Measurements from ENCODE around the gene DNAH2. TPM values are rescaled to one million over a fixed set of nuclear protein-coding genes. Genes with fewer than 3 reads are reported as not detected.
A peak's percentile ranks its signal among the peaks of the same experiment; 100 is the strongest.

Gene DNAH2
- total RNA-seq, 3 donors from 2014 or later, result 0.16 to 1.5 (median 0.98) TPM

DNA sequence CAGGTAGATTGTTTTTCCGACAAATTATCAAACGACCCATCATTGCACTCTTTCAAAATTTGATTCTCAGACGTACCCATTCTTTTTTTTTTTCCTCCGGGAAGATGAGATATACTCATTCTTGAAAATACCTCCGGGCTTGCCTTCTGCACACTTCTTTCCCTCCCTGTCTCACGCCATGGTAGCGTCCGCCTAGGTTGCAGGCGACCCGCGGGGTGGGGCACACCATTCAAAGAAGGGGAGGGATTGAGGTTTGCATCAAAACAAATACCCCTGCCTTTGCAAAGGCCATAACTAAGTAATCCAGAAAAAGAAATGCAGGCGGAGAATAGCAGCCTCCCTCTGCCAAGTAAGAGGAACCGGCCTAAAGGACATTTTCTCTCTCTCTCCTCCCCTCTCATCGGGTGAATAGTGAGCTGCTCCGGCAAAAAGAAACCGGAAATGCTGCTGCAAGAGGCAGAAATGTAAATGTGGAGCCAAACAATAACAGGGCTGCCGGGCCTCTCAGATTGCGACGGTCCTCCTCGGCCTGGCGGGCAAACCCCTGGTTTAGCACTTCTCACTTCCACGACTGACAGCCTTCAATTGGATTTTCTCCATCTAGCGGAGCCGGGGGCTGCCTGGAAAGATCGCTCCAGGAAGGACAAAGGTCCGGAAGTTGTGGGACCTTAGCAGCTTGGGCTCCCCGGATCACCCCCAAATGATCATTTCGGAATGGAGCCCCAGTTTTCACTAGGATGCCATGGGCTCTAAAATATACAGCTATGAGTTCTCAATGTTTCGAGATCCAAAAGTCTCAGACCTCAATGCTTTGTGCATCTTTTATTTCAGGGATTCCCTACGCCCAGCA is 31.1 kb upstream of the DNAH2 start:
- peaks cover 4 to 8% of the 10 kb centered on the region in 2 donors for H3K4me1 ChIP-seq
- peak; percentile 76 to 79 for DNase-seq (ENCODE audit: low spot score in 2 of 2)
- intact Hi-C loops (cut with DNase I; ENCODE audit: low total_unique reads), result no loop called here

DNA sequence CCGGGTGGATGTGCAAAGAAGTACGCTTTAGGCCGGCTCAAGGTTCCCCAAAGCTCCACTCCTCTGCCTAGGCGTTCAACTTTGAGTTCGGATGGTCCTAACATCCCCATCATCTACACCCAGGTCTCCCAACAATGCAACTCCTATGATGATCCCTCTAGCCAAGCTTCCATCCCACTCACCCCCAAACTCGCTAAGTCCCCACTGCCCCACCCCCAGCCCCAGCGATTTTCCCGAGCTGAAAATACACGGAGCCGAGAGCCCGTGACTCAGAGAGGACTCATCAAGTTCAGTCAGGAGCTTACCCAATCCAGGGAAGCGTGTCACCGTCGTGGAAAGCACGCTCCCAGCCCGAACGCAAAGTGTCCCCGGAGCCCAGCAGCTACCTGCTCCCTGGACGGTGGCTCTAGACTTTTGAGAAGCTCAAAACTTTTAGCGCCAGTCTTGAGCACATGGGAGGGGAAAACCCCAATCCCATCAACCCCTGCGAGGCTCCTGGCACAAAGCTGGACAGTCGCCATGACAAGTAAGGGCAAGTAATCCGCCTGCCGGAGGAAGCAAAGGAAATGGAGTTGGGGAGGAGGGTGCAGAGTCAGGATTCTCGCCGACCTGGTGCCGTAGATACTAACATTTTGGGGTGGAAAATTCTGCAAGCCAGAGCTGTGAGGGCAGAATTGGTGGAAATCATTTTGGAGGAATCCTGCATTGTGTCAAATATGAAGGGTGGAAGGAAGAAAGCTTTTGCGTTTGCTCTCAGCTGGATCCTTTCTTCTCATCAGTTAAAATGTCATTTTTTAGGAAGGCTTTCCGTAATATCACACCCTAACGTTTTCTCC is 30.3 kb upstream of the DNAH2 start, which contains the start of gene TP53:
TP53 (minus strand) TSS at position 419 of the 836 bp plus-strand sequence. CDS start 10,896 bp downstream, outside the sequence.
- Histone ChIP-seq H3K27ac (peak within 1 kb of the TSS; percentile 96 to 98), H3K9me3 (no peaks in the 10 kb centered on the region), H3K36me3 (no peaks in the 10 kb centered on the region), H3K27me3 (no peaks in the 10 kb centered on the region), H3K4me1 (peaks cover 4 to 8% of the 10 kb centered on the region in 2 donors), H3K4me3 (peak within 1 kb of the TSS; percentile 85 to 96 (median 95))
- intact Hi-C loops (cut with DNase I; ENCODE audit: low total_unique reads), result no loop called here
- TF ChIP-seq, protein P1, sequence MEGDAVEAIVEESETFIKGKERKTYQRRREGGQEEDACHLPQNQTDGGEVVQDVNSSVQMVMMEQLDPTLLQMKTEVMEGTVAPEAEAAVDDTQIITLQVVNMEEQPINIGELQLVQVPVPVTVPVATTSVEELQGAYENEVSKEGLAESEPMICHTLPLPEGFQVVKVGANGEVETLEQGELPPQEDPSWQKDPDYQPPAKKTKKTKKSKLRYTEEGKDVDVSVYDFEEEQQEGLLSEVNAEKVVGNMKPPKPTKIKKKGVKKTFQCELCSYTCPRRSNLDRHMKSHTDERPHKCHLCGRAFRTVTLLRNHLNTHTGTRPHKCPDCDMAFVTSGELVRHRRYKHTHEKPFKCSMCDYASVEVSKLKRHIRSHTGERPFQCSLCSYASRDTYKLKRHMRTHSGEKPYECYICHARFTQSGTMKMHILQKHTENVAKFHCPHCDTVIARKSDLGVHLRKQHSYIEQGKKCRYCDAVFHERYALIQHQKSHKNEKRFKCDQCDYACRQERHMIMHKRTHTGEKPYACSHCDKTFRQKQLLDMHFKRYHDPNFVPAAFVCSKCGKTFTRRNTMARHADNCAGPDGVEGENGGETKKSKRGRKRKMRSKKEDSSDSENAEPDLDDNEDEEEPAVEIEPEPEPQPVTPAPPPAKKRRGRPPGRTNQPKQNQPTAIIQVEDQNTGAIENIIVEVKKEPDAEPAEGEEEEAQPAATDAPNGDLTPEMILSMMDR (IDR thresholded peaks at IDR 0.05), result no peak
- TF ChIP-seq POLR2AphosphoS5 (IDR thresholded peaks at IDR 0.05) (peak; percentile 67 to 89 (median 89)), POLR2A (IDR thresholded peaks at IDR 0.05) (peak; percentile 65)
- peak; percentile 87 to 90 for DNase-seq (ENCODE audit: low spot score in 2 of 2)

More for the DNA sequence above, 31.1 kb upstream of the DNAH2 start:
- H3K4me3 ChIP-seq, result peak overlapping the region; percentile 85 to 96 (median 95)
- peak overlapping the region; percentile 96 to 98 for H3K27ac ChIP-seq
- no peaks in the 10 kb centered on the region for H3K36me3 ChIP-seq
- H3K27me3 ChIP-seq, result no peaks in the 10 kb centered on the region
- no peaks in the 10 kb centered on the region for H3K9me3 ChIP-seq
- TF ChIP-seq POLR2AphosphoS5 (IDR thresholded peaks at IDR 0.05) (peak in 2 of 3 donors; percentile 69 to 87), POLR2A (IDR thresholded peaks at IDR 0.05) (peak; percentile 79)
- TF ChIP-seq, protein P1 (IDR thresholded peaks at IDR 0.05), result peak in 2 of 3 donors; percentile 18 to 37

DNA sequence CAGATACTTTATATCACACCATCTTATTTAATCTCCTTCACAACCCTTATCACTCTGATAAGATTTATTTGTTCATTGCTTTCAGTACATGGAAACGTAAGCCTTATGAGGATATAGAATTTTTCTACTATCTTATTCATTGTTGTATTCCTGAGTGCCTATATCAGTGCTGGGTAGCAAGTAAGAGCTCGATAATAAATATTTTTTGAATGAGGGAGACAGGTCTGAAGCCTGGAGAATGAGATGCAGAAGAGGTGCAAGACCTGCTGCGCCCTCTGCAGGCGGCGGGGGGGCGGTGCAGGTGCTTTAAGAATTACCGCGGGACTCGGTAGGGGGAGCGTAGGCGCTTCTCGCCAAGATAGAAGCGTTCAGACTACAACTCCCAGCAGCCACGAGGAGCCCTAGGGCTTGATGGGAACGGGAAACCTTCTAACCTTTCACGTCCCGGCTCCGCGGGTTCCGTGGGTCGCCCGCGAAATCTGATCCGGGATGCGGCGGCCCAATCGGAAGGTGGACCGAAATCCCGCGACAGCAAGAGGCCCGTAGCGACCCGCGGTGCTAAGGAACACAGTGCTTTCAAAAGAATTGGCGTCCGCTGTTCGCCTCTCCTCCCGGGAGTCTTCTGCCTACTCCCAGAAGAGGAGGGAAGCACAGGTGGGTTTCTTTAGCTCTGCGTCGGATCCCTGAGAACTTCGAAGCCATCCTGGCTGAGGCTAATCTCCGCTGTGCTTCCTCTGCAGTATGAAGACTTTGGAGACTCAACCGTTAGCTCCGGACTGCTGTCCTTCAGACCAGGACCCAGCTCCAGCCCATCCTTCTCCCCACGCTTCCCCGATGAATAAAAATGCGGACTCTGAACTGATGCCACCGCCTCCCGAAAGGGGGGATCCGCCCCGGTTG is 29.4 kb upstream of the DNAH2 start, which contains the start of gene WRAP53:
WRAP53 (plus strand) TSS at position 570 of the 900 bp plus-strand sequence; CDS start at position 742, 172 bp downstream.
- intact Hi-C loops (cut with DNase I; ENCODE audit: low total_unique reads), result no loop called here
- H3K9me3 ChIP-seq, result no peaks in the 10 kb centered on the region
- no peaks in the 10 kb centered on the region for H3K36me3 ChIP-seq
- TF ChIP-seq POLR2AphosphoS5 (IDR thresholded peaks at IDR 0.05) (peak; percentile 71 to 77 (median 75)), POLR2A (IDR thresholded peaks at IDR 0.05) (no peak)
- TF ChIP-seq, protein P1 (IDR thresholded peaks at IDR 0.05), result peak; percentile 95 to 99 (median 98)
- peak within 1 kb of the TSS; percentile 96 to 98 for H3K27ac ChIP-seq
- DNase-seq (ENCODE audit: low spot score in 2 of 2), result peak; percentile 97 to 99
- no peaks in the 10 kb centered on the region for H3K27me3 ChIP-seq
- H3K4me1 ChIP-seq, result peaks cover 4 to 8% of the 10 kb centered on the region in 2 donors
- peak within 1 kb of the TSS; percentile 85 to 96 (median 95) for H3K4me3 ChIP-seq

DNA sequence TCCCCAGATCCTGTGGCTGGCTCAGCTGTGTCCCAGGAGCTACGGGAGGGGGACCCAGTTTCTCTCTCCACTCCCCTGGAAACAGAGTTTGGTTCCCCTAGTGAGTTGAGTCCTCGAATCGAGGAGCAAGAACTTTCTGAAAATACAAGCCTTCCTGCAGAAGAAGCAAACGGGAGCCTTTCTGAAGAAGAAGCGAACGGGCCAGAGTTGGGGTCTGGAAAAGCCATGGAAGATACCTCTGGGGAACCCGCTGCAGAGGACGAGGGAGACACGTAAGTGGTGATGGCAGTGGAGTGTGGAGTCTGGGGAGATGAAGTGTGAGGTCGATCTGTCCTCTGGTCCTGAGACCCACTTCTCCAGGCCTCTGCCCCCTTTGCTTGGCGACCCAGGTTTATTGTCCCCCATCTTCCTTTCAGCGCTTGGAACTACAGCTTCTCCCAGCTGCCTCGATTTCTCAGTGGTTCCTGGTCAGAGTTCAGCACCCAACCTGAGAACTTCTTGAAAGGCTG is 28.7 kb upstream of the DNAH2 start:
- Histone ChIP-seq H3K36me3 (no peaks in the 10 kb centered on the region), H3K27ac (peak overlapping the region; percentile 75 to 81), H3K4me1 (peaks cover 4 to 8% of the 10 kb centered on the region in 2 donors), H3K4me3 (peak overlapping the region; percentile 85 to 96 (median 95)), H3K27me3 (no peaks in the 10 kb centered on the region), H3K9me3 (no peaks in the 10 kb centered on the region)
- TF ChIP-seq POLR2AphosphoS5 (IDR thresholded peaks at IDR 0.05) (no peak), POLR2A (IDR thresholded peaks at IDR 0.05) (no peak)
- TF ChIP-seq, protein P1 (IDR thresholded peaks at IDR 0.05), result no peak
- intact Hi-C loops (cut with DNase I; ENCODE audit: low total_unique reads), result no loop called here
- no peak for DNase-seq (ENCODE audit: low spot score in 2 of 2)

Data from breast epithelium (tissue), 4 donors.